B cell (primary cell): ENCODE measurements around the gene MYO1C. TPM values are rescaled to one million over a fixed set of nuclear protein-coding genes. Genes with fewer than 3 reads are reported as not detected.

ENCODE experiments used
- ATAC-seq: fragments of 200-7000 bp; cut with Tn5 transposase; one replicate; pipeline ENCODE4 v1.10.0; 2021; ENCODE audit warnings: low read depth, mild to moderate bottlenecking, moderate number of reproducible peaks, moderate library complexity
- CTCF ChIA-PET: fragments of 350-600 bp; sonication (Branson Sonifier 250); formaldehyde crosslinking; loops from one replicate; lab custom pipeline; 2021; ENCODE audit warnings: antibody characterized with exemption, inconsistent platforms; lab: Charles Lee
- POLR2A ChIA-PET: fragments of 350-600 bp; sonication (Branson Sonifier 250); formaldehyde crosslinking; loops from one replicate; lab custom pipeline; 2021; ENCODE audit warnings: antibody characterized with exemption; lab: Charles Lee
- DNase-seq: peaks from one replicate; pipeline ENCODE4 v3.0.0; 2013
- H2AFZ ChIP-seq: 2 replicates; pipeline ENCODE4 v1.6.1; 2012; ENCODE audit warnings: mild to moderate bottlenecking, low read depth, low read length; ENCODE audit not compliant: insufficient read depth, poor library complexity, severe bottlenecking
- H3K27ac ChIP-seq, 2 donors: 1 replicate in 1 of 2; 2 replicates in 1 of 2; pipeline ENCODE4 v1.5.1; 2012 to 2013; ENCODE audit warnings: low read length in 2 of 2, mild to moderate bottlenecking in 2 of 2, moderate library complexity in 1 of 2
- H3K27me3 ChIP-seq, 4 experiments: fragments of 200-600 bp in 1 of 4; sonication (generic) in 1 of 4; replicated peaks in 1 of 4; 1 replicate in 2 of 4; 2 replicates in 2 of 4; pipeline versions ENCODE4 v1.6.1 to v1.7.0; 2013 to 2016; ENCODE audit warnings: low read length in 3 of 4, mild to moderate bottlenecking in 2 of 4, mixed read lengths in 1 of 4, moderate library complexity in 1 of 4; ENCODE audit not compliant: insufficient read depth in 4 of 4, control insufficient read depth in 3 of 4; ENCODE audit errors: control extremely low read depth in 1 of 4
- H3K36me3 ChIP-seq, 2 experiments: replicated peaks in 1 of 2; 1 replicate in 1 of 2; 2 replicates in 1 of 2; pipeline versions ENCODE4 v1.6.1 to v1.7.1; 2013; ENCODE audit warnings: low read length in 1 of 2; ENCODE audit not compliant: insufficient read depth in 2 of 2, control insufficient read depth in 1 of 2; ENCODE audit errors: control extremely low read depth in 1 of 2, extremely low read depth in 1 of 2
- H3K4me1 ChIP-seq, 2 donors: fragments of 200-600 bp in 1 of 2; sonication (generic) in 1 of 2; 1 replicate in 1 of 2; 2 replicates in 1 of 2; pipeline versions ENCODE4 v1.5.1 to v1.6.1; 2013 to 2017; ENCODE audit warnings: low read length in 2 of 2; ENCODE audit not compliant: control insufficient read depth in 2 of 2, insufficient read depth in 2 of 2
- H3K4me2 ChIP-seq: replicated peaks from 2 replicates; pipeline ENCODE3; 2012; ENCODE audit warnings: mild to moderate bottlenecking, low read depth, low read length; ENCODE audit not compliant: poor library complexity, severe bottlenecking
- H3K4me3 ChIP-seq, 5 experiments: fragments of 200-600 bp in 1 of 5; sonication (generic) in 1 of 5; 1 replicate in 3 of 5; 2 replicates in 2 of 5; pipeline versions ENCODE4 v1.5.1 to v1.7.0; 2011 to 2016; ENCODE audit warnings: low read length in 4 of 5, mild to moderate bottlenecking in 4 of 5, low read depth in 2 of 5, control low read depth in 1 of 5, moderate library complexity in 1 of 5; ENCODE audit not compliant: insufficient read depth in 1 of 5; ENCODE audit errors: control extremely low read depth in 1 of 5, extremely low read depth in 1 of 5
- H3K79me2 ChIP-seq: fragments of 200-600 bp; sonication (generic); one replicate; pipeline ENCODE4 v1.6.0; 2016; ENCODE audit warnings: low read length; ENCODE audit not compliant: control insufficient read depth, insufficient read depth
- H3K9ac ChIP-seq: fragments of 200-600 bp; sonication (generic); 2 replicates; pipeline ENCODE4 v1.6.1; 2017; ENCODE audit warnings: mild to moderate bottlenecking, low read length, moderate library complexity
- H3K9me3 ChIP-seq, 3 donors: one replicate each; pipeline versions ENCODE4 v1.6.1 to v1.7.1; 2013; ENCODE audit warnings: low read length in 2 of 3; ENCODE audit not compliant: control insufficient read depth in 2 of 3, insufficient read depth in 1 of 3; ENCODE audit errors: control extremely low read depth in 1 of 3
- H4K20me1 ChIP-seq: 2 replicates; pipeline ENCODE4 v1.6.0; 2012; ENCODE audit warnings: mild to moderate bottlenecking, low read length; ENCODE audit not compliant: insufficient read depth, control insufficient read depth, poor library complexity, severe bottlenecking
- H3K27ac Mint-ChIP-seq: one replicate; pipeline ENCODE4 v1.8.0; 2021; ENCODE audit warnings: mixed read lengths
- H3K27me3 Mint-ChIP-seq: one replicate; pipeline ENCODE4 v1.8.0; 2021; ENCODE audit warnings: mixed read lengths
- H3K4me1 Mint-ChIP-seq: one replicate; pipeline ENCODE4 v1.8.0; 2021; ENCODE audit warnings: mixed read lengths
- H3K4me3 Mint-ChIP-seq: one replicate; pipeline ENCODE4 v1.8.0; 2021; ENCODE audit warnings: mixed read lengths
- H3K9me3 Mint-ChIP-seq: one replicate; pipeline ENCODE4 v1.8.0; 2022; ENCODE audit warnings: mixed read lengths; ENCODE audit not compliant: insufficient read depth
- CTCF ChIP-seq: fragments of 200-600 bp; IDR thresholded peaks from one replicate; pipeline ENCODE4 v1.8.0; 2022; ENCODE audit warnings: antibody characterized with exemption, mild to moderate bottlenecking
- EZH2 ChIP-seq: IDR thresholded peaks from 2 replicates; pipeline ENCODE4 v1.6.1; 2012; ENCODE audit warnings: borderline replicate concordance, low read depth, mild to moderate bottlenecking, moderate library complexity, low read length; ENCODE audit not compliant: insufficient read depth, poor library complexity, severe bottlenecking
- WGBS: methylation state at CpG from one replicate; pipeline ENCODE4 v1.1.5; 2013; ENCODE audit warnings: missing lambda C conversion rate; ENCODE audit not compliant: insufficient coverage; 5-methylcytosine and 5-hydroxymethylcytosine counted together
- intact Hi-C: fragments of 100-400 bp; cut with micrococcal nuclease; formaldehyde crosslinking; loops from one replicate; pipeline ENCODE4 v1.10.0; 2022
- polyA plus RNA-seq: library from polyadenylated mRNA; depleted of rRNA; stranded (reverse); fragments of >200 nt; gene quantifications from 2 replicates; pipeline ENCODE4 v1.2.3, GENCODE V29; 2012
- total RNA-seq, 2 donors: library from RNA; stranded (reverse); fragments of 120-200 nt in 1 of 2; gene quantifications; 1 replicate in 1 of 2; 2 replicates in 1 of 2; pipeline versions ENCODE4 v1.2.3 to v1.2.4, GENCODE V29; 2013 to 2022

MYO1C gene
- total and polyA plus RNA-seq, 2 donors (not counting 1 experiment from before 2014, with no cell fraction given): 54.7 to 81.7 TPM

- intact Hi-C loops: no loop called here
- H3K27me3 Mint-ChIP-seq: peaks cover 4% of the 10 kb centered on the region
- DNase-seq (peak; percentile 32), ATAC-seq (no peak)
- no peaks in the 10 kb centered on the region for H3K79me2 ChIP-seq
- H3K27ac Mint-ChIP-seq: no peak overlapping the region
- H3K9ac ChIP-seq: no peak overlapping the region
- H4K20me1 ChIP-seq: peaks cover 34% of the 10 kb centered on the region
- no peak overlapping the region for H3K4me3 ChIP-seq
- H3K9me3 Mint-ChIP-seq: no peaks in the 10 kb centered on the region
- H3K27me3 ChIP-seq: peaks cover 0 to 2% (median 0%) of the 10 kb centered on the region in 4 experiments
- TF ChIP-seq EZH2 (no peak), CTCF (no peak)
- ChIA-PET POLR2A (interaction anchor here (1.8 kb wide), 1 partner anchor 10 kb away, joined by 12 read pairs; no protein-coding TSS in a partner anchor), CTCF (interaction anchor here (0.8 to 3.1 kb wide), 3 partner anchors 10 to 99 kb away, joined by 3 to 13 read pairs (median 3); partner anchors contain the start of gene INPP5K)
- no peak overlapping the region for H3K27ac ChIP-seq
- peaks cover 0 to 18% of the 10 kb centered on the region in 2 experiments for H3K36me3 ChIP-seq
- H3K9me3 ChIP-seq: peaks cover 0 to 8% (median 0%) of the 10 kb centered on the region in 3 donors
- no peak overlapping the region for H2AFZ ChIP-seq
- H3K4me3 Mint-ChIP-seq: no peak overlapping the region
- H3K4me1 ChIP-seq: peaks cover 20 to 37% of the 10 kb centered on the region in 2 donors
- 87% methylated on average over 7 of the region's 8 CpGs for WGBS
- H3K4me1 Mint-ChIP-seq: peaks cover 27% of the 10 kb centered on the region
- no peak overlapping the region for H3K4me2 ChIP-seq
Observed at GRCh38 chr17:1464186-1464585, 28.3 kb downstream of the MYO1C start.
